Activated T-cell treated with anti-CD3 and anti-CD28 coated beads, Interleukin-2, amount 50 U/mL, for 48 hours (primary cell): ENCODE measurements around the gene TBC1D14.
A peak's percentile ranks its signal among the peaks of the same experiment; 100 is the strongest.

ENCODE experiments used
- DNase-seq, 2 experiments: peaks; one replicate each; pipeline ENCODE4 v3.0.0-alpha.2; 2020

The TBC1D14 gene

GRCh38 chr4:6983544-6984142, 74.0 kb downstream of the TBC1D14 start:
- DNase-seq, result no peak

- no peak for DNase-seq
Observed at GRCh38 chr4:6984612-6985425, 75.2 kb downstream of the TBC1D14 start.

- DNase-seq, result no peak
Observed at GRCh38 chr4:6986072-6986780, 76.6 kb downstream of the TBC1D14 start.

GRCh38 chr4:6986781-6987587, 77.4 kb downstream of the TBC1D14 start:
- DNase-seq, result peak; percentile 94 to 95

GRCh38 chr4:6987588-6987961, 77.9 kb downstream of the TBC1D14 start:
- DNase-seq, result no peak

GRCh38 chr4:6988016-6988715, 78.5 kb downstream of the TBC1D14 start:
- DNase-seq, result no peak

- DNase-seq, result no peak
Observed at GRCh38 chr4:6989331-6989923, 79.8 kb downstream of the TBC1D14 start.

GRCh38 chr4:6990661-6991060, 81.0 kb downstream of the TBC1D14 start:
- DNase-seq, result no peak

- DNase-seq, result no peak
Observed at GRCh38 chr4:6991249-6991648, 81.6 kb downstream of the TBC1D14 start.

GRCh38 chr4:6991771-6992557, 82.3 kb downstream of the TBC1D14 start:
- peak in 1 of 2 experiments; percentile 15 for DNase-seq

- DNase-seq, result no peak
Observed at GRCh38 chr4:6992728-6993677, 83.4 kb downstream of the TBC1D14 start.

- no peak for DNase-seq
Observed at GRCh38 chr4:6996481-6996880, 86.9 kb downstream of the TBC1D14 start.

- no peak for DNase-seq
Observed at GRCh38 chr4:6999172-7000086, 89.8 kb downstream of the TBC1D14 start.

GRCh38 chr4:7000421-7001176, 91.0 kb downstream of the TBC1D14 start:
- no peak for DNase-seq

GRCh38 chr4:7001271-7001670, 91.6 kb downstream of the TBC1D14 start:
- DNase-seq, result no peak

- no peak for DNase-seq
Observed at GRCh38 chr4:7002336-7002735, 92.7 kb downstream of the TBC1D14 start.

- DNase-seq, result no peak
Observed at GRCh38 chr4:7003176-7003878, 93.7 kb downstream of the TBC1D14 start.
